RCC 7860 (cell line): ENCODE data around the gene FIZ1.

ENCODE experiments used
- DNase-seq: peaks from one replicate; pipeline ENCODE4 v3.0.0-alpha.2; 2015; ENCODE audit warnings: low spot score
- FAIRE-seq: peaks from 2 replicates; lab custom pipeline; 2012; peaks lifted over from hg19 to GRCh38; lab: Jason Lieb, UNC

Gene FIZ1

DNA sequence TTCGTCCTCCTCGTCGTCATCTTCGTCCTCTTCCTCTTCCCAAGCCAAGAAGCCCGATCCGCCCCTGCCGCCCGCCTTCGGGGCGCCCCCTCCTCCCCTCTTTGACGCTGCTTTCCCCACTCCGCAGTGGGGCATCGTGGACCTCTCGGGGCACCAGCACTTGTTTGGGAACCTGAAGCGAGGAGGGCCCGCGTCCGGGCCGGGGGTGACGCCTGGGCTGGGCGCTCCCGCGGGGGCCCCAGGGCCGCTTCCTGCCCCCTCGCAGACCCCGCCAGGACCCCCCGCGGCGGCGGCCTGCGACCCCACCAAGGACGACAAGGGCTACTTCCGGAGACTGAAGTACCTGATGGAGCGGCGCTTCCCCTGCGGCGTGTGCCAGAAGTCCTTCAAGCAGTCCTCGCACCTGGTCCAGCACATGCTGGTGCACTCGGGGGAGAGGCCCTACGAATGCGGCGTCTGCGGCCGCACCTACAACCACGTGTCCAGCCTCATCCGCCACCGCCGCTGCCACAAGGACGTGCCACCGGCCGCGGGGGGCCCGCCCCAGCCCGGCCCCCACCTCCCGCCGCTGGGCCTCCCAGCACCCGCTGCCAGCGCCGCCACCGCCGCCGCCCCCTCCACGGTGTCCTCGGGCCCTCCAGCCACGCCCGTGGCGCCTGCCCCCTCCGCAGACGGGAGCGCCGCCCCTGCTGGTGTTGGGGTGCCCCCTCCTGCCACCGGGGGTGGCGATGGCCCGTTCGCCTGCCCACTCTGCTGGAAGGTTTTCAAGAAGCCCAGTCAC, 14.8 kb upstream of the FIZ1 start:
- FAIRE-seq (no peak), DNase-seq (no peak)

DNA sequence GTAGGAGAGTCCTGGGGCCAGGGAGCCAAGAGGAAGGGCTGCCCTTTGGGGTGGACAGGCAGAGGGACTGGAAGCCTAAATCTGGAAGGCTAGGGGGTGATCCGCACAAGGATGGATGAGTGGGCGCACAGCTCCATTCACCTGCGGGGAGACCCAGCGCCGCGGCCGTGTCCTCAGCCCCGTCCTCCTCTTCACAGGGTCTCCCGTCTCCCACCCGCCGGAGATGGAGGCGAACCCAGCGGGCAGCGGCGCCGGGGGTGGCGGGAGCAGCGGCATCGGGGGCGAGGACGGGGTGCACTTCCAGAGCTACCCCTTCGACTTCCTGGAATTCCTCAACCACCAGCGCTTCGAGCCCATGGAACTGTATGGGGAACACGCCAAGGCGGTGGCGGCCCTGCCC, 14.1 kb upstream of the FIZ1 start:
- DNase-seq (no peak), FAIRE-seq (no peak)

DNA sequence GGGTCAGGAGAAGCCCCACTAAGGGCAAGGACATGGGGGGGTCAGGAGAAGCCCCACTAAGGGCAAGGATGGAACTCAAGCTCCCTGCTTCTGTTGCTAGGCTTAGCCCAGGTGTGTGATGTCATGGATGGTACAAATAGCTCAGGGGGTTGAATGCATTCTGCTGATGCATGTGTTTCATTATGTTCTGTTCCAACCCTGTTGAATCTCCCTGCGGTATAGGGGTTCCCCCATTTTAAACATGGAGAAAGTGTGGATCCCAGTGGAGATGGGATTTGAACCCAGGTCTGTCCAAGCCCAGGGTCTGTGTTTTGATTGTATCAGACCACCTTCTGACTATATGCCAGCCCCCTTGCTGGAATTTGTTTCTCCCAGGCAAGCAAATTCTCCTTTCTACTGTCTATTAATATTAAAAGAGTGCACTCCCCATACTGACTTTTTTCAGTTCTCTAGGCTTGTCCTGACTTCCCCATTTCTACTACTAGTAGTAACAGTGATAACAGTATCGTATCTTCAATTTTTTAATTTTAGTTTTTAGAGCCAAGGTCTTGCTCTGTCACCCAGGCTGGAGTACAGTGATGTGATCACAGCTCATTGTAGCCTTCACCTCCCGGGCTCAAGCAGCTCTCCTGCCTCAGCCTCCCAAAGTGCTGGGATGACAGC, 12.8 kb upstream of the FIZ1 start:
- no peak for DNase-seq
- no peak for FAIRE-seq

DNA sequence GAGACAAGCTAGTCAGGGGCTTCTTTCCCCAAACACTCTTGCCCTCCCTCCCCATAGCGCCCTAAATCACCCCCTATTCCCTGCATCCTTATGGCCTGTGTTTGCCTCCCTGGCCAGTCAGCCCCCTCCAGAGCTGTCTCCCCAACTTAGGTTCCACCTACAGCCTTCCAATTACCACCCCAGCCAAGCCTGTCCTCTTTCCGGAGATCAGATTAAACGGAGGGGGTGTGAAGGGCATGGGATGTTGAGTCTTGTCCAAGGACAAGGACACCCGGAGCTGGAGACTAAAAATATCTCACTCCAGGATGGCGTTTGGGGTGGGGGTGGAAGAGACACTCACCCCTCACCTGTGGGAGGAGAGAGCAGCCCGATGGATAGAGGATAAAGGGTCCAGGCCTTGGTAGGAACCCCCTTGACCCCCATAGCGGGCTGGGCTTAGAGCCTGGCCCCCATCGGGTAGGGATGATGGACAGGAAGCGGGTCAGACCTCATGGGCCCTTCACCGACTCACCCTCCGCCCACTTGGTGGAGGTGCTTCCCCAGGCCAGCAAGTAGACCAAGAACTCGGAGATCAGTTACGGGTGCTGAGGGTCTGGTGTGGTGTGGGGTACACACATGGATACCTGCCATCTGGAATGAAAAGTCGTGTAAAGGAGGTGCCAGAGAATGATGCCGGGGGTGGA, 12.1 kb upstream of the FIZ1 start:
- FAIRE-seq (no peak), DNase-seq (no peak)

DNA sequence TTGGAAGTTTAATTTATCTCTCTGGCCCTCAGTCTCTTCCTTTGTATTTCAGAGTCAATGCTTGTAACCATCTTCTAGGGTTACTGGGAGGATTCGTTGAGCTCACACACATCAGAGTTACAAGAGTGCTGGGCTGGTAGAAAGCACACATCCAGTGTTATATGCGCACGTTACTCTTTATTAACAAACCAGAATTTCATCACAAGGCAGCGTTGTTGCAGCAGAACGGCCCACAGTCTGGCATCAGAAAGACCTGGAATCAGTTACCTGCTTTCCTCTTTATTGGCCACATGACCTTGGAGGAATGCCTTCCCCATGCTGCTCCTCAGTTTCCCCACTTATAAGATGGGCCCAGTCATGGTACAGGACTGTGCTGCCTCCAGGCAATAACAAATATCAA, 10.0 kb upstream of the FIZ1 start:
- DNase-seq: no peak
- no peak for FAIRE-seq

DNA sequence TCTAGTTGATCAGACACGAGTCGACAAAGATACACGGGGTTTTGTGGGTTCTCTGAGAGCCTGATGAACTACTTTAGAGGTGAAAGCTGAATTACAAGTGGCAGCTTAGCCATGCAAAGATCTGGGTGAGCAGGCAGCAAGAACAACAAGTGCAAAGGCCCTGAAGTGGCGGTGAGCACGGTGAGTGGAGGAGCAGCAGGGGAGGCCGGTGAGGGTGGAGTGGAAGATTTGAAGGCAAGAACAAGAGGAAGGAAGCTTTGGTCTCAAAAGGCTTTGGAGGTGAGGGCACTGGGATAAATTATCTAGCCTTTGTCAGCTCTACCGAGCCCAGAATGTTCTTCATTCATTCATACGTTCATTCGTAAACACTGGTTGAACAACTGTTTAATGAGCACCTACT, 7.5 kb upstream of the FIZ1 start:
- FAIRE-seq (no peak), DNase-seq (no peak)

DNA sequence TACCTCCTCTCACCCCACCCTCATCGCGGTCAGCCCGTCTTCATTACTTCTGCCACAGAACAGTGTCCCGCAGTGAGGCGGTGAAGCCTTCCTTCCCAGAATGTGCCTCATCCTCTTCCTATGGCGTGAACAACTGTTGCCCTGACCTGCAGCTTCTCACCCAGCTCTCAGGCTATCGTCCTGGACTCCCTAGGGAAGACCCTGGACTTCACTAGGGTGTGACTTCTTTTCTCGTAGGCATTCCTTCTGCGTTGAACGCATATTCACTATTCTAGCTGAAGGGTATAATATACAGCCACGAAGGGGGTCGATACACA, 7.1 kb upstream of the FIZ1 start:
- DNase-seq (no peak), FAIRE-seq (no peak)

DNA sequence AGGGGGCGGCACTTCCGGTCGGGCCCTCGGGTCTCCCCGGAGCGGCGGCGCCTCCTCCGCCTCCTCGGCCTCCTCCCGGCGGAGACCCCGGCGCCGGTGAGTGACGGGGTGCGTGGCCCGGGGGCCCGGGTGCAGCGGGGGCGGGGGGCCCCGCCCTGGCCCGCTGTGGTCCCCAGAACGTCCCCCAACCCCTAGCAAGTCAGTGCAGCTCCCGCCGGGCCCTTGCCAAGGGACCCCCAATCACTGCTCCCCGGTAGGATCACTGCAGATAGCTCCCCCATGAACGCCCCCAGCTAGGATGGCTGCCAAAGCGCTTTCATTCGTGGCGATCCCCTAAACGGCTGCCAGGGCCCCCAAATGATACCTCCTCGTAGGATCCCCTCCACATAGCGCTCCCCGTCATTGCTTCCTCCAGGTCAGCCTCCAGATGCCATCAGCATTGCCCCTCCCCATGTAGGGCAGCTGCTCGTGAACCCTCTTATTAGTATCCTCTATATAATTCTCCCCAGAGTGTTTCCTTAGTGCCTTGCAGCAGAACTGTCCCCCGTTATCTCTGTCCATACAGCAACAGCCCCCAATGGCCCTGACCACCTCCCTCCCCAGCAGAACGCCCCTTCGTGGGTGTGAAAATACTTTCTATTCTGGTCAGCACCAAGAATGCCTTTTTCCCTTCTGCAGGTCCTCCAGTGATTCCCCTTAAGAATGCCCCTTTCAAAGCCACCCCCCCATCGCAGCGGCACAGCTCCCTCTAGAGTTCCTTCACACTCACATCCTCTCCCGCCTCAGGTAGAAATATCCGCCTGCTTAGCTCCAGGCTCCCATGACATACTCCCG, 6.5 kb upstream of the FIZ1 start, which contains the start of gene ZNF865:
ZNF865 (plus strand) TSS at position 11 of the 834 bp plus-strand sequence. CDS start 7,972 bp downstream, outside the sequence.
- DNase-seq (peak; percentile 72), FAIRE-seq (peak; percentile 38)

DNA sequence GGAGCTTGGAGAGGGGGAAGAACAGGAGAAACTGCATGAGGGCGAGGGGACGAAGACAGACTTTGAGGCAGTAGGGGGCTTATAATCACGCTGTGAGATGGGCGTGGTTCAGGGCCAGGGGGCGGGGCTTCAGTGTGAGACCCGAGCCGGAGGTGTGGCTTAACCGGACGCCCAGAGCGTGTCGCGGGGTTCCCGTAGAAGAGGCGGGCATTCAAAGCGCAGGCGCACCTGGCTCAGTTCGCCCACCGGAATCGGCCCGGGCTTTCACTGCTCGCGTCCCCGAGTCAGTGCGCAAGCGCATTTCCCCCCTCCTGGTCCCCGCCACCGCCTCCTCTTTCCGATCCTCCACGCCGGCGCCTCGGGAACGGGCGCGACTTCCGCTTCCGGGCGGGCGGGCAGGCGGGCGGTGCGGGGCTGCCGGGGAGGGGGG, 5.9 kb upstream of the FIZ1 start:
- FAIRE-seq (no peak), DNase-seq (peak; percentile 89)

DNA sequence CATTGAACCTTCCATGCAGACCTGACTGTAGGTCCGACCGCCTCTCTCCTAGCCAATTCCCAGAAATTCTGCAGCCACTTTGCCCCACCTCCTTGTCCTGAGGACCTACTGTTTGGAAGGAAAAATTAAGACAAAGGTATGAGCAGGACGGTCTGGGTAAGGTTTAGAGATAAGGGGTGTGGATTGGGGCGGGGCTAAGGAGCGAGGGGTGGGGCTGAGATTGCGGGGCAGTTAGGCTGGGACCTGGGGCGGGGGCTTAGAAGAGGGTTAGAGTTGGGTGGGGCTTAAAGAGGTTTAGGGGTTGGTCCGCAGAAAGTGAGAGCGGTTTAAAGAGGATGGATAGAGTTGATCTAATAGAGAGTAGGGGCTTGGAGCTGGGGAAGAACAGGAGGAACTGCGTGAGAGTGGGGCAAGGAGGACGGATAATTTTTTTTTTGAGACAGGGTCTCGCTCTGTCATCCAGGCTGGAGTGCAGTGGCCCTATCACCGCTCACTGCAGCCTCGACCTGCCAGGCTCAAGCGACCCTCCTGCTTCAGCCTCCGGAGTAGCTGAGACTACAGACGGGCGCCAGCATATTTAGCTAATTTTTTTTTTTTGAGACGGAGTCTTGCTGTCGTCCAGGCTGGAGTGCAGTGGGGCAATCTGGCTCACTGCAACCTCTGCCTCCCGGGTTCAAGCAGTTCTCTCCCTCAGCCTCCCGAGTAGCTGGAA, 4.4 kb upstream of the FIZ1 start:
- FAIRE-seq (no peak), DNase-seq (no peak)

DNA sequence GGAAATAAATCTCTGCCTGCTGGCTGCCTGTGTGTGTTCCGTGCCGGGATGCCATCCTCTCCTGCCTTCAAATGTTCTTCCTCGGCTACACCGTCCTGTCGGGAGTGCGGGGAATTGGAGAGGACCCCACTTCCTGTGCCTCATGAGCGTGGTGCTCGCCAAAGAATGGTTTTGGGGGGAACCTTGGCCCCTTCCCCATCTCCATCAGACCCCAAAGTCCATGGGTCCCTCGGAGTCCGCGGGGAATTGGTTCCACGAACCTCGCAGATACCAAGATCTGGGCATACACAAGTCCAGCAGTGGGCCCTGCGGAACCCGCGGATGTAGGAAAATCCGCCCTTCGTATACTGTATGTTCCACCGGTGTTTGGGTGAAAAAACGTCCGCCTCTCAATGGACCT, 3.8 kb upstream of the FIZ1 start:
- no peak for DNase-seq
- FAIRE-seq: no peak

DNA sequence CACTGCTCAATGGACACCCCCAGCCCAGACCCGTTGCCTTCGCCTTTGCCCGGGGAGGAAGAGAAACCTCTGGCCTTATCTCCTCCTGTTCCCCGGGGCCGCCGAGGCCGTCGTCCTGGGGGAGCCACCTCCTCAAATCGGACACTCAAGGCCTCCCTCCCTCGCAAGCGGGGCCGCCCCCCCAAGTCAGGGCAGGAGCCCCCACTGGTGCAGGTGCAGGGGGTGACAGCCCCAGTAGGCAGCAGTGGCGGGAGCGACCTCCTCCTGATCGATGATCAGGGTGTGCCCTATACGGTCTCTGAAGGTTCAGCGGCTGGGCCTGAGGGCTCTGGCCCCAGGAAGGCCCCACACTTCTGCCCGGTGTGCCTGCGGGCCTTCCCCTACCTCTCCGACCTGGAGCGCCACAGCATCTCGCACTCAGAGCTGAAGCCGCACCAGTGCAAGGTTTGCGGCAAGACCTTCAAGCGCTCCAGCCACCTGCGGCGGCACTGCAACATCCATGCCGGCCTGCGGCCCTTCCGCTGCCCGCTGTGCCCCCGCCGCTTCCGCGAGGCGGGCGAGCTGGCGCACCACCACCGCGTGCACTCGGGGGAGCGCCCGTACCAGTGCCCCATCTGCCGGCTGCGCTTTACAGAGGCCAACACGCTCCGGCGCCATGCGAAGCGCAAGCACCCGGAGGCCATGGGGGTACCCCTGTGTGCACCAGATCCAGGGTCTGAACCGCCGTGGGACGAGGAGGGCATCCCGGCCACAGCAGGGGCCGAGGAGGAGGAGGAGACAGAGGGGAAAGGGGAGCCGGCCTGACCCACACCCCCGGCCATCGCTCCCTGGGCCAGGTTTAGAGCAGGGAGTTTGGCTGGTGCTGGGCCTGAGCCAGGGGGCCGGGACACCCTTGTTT, 3.0 kb upstream of the FIZ1 start:
- FAIRE-seq (no peak), DNase-seq (no peak)

DNA sequence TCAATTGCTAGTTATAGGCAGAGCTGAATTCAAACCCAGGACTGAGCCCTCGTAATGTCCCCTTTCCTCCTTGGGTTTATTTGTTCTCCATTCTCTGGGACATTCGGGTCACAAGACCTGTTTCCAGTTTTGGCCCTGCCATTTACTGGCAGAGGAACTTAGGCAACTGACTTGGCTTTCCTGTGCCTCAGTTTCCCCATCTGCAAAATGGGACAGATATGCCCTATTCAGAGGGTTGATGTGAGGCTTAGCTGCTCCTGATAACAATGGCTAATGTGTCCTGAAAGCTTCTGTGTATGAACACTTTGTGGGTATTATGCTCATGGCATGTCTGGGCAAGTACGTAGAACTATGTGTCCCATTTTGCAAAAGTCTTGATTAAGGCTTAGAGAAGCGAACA, 1.8 kb upstream of the FIZ1 start:
- DNase-seq (no peak), FAIRE-seq (no peak)

DNA sequence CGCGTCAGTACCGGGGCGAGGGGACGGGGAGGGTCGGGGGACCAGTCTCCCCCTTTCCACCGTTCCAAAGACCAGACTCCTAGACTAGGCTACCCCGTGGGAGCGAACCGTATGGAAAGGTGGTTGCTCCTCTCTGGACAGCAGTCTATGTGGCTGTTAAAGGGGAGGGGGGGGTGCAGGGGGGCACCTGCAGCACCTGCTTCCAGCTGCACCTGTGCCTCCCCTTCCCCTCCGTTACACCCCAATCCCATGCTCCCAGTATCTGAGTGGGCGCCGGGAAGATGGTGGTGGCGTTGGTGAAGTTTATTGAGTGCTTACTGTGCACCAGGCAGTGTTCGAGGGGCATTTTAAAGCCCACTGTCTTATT, 1.3 kb upstream of the FIZ1 start:
- FAIRE-seq (no peak), DNase-seq (no peak)

DNA sequence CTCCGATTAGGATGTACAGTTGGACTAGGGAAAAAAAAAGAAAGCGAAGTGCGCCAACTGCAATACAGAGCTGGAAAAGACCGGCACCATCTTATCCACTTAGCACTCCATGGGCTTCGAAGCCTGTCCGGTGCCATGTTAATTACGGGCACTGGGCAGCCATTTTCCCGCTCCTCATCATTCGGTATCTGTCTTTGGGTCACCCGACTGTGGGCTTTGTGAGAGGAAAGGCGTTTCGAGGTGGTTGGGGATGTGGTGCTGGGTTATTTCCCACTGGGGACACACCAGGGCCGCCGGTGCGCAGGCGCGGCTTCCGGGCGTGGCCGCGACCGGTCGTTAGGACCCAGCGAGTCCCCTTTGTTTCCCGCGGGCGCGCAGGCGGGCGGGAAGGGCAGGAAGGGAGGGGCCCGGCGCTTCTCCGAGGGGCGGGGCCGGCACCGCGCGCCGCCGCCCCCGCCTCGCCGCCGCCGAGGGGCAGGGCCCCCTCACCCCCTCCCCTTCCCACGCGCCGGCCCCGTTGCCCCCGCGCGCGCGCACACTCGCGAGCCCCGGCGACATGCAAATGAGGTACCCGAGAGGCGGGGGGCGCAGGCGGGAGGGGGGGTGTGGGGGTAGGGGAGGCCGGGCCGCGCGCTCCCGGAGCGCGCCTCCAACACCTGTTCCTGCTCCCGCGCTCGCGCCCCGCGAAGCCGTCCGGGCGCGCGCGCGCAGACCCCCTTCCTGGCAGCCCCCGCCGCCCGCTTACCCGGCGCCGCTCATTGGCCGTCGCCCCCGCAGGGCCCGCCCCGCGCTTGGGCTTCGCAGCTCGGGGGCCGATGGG, 735 bp upstream of the FIZ1 start, which contains the start of gene ZNF524:
ZNF524 (plus strand) TSS at position 447 of the 820 bp plus-strand sequence. CDS start 1,825 bp downstream, outside the sequence.
- DNase-seq (peak; percentile 51), FAIRE-seq (no peak)

DNA sequence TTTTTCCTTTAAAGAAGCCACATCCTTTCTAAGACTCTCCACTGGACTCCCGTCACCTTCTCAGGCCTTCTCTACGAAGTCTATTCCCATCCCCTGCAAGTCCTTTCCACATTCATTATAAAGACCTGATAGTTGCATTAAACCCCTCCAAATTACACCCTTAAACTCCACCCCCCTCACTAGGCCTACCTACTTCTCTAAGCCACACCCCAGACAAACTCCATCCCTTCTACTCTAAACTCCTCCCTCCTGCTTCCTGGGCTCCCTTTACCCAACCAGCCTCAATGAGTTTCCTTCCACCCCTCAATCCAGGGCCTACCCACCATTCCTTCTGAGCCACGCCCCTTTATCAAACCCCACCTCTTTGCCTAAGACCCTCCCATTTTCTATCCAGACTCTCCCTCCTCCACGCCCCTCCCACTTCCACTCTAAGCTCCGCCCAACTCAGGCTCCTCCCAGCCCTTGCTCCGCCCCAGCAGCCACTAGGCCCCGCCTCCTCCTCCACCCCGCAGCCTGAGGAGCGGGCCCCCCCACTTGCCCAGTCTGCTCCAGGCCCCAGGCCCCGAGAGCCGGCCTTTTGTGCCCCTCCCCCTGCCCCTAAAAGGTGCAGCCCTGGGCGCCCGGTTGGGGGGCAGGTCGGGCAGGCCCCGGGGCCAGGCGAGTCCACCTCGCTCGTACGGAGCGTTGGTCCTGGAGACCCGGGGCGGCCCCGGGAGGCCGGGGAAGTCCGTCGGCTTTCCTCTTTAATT, 424 bp downstream of the FIZ1 start:
- DNase-seq (peak; percentile 76), FAIRE-seq (peak; percentile 75)

DNA sequence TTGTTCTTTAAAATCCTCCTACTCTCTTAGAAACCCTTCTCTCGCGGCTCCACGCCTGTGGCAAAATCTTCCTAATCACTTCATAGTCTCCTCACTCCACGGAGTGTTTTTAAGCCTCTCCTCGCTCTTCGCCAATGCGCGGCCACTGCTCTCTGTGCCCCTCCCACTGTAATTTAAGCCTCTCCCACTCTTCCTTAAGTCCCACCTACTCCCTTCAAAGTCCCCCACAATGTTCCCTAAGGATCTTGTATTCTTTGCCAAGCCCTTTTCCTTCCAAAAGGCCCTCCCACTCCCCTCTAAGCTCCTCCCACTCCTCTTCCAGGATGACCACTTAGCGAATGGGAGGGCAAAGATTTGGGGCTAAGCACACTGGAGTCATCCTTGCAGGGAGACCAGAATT, 1.3 kb downstream of the FIZ1 start:
- FAIRE-seq (no peak), DNase-seq (no peak)

DNA sequence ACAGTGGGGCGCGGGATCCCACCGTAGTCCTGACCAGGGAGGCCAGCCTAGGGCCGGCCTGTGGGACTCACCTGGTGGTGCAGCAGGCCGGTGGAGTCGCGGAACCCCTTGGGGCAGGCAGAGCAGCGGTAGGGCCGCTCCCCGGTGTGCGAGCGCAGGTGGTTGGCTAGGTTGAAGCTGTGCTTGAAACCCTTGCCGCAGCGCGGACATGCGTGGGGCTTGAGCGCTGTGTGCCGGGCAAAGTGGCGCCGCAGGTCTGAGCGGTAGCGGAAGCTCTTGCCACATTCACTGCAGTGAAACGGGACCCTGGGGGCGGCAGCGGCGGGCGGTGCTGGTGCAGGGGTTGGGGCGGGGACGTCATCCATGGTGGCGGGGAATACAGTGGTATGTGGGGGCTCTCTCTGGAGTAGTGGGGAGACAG, 1.8 kb downstream of the FIZ1 start:
- FAIRE-seq (no peak), DNase-seq (no peak)
